ENCODE measurements around the gene NCBP2L. TPM values are rescaled to one million over a fixed set of nuclear protein-coding genes. Genes with fewer than 3 reads are reported as not detected.

The NCBP2L gene
- total RNA-seq, 2 experiments from 2014 or later: not detected

DNA sequence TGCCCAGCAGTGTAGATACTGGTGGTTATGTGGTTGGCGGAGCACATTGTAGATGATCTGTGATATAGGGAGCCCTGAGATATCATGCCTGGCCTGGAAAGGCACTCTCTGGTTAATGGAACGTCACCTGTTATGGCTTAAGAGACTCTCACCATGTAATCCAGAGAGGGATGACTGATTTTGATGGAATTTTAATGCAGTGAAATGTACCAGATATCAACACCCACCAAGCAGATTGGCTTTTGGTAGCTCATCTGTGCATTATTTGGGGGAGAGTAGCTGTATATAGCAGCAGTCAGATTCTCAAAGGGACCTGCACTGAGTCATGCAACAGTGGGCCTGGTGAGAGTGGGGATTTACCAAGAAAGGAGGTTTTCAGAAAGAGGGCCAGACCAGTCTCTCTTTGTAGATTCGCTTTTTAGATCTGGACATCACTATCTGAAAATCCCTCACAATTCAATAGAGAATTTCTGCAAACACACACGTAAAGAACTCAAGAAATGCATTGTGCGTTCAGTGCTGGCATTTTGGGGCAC lies 19.2 kb upstream of the NCBP2L start:
- DNase-seq: no peak
- Histone ChIP-seq H3K27me3 (ENCODE audit: control insufficient read depth in 1 of 2, insufficient read depth in 2 of 2, low read length in 2 of 2) (no peaks in the 10 kb centered on the region), H3K36me3 (ENCODE audit: insufficient read depth, low read length) (no peaks in the 10 kb centered on the region), H3K4me1 (ENCODE audit: insufficient read depth, low read length) (peaks cover 3% of the 10 kb centered on the region), H3K27ac (ENCODE audit: low read depth in 1 of 2, low read length in 2 of 2) (no peak overlapping the region), H3K9me3 (ENCODE audit: control insufficient read depth in 1 of 2, insufficient read depth in 1 of 2, low read length in 2 of 2) (no peaks in the 10 kb centered on the region), H3K4me3 (ENCODE audit: low read length) (no peak overlapping the region)
- CTCF ChIA-PET: no interaction called here
- no peak overlapping the region for H3K27ac Mint-ChIP-seq
- peaks cover 17% of the 10 kb centered on the region for H3K4me1 Mint-ChIP-seq (ENCODE audit: low read depth)
- ATAC-seq (ENCODE audit: poor library complexity): no peak
- TF ChIP-seq, protein P1, sequence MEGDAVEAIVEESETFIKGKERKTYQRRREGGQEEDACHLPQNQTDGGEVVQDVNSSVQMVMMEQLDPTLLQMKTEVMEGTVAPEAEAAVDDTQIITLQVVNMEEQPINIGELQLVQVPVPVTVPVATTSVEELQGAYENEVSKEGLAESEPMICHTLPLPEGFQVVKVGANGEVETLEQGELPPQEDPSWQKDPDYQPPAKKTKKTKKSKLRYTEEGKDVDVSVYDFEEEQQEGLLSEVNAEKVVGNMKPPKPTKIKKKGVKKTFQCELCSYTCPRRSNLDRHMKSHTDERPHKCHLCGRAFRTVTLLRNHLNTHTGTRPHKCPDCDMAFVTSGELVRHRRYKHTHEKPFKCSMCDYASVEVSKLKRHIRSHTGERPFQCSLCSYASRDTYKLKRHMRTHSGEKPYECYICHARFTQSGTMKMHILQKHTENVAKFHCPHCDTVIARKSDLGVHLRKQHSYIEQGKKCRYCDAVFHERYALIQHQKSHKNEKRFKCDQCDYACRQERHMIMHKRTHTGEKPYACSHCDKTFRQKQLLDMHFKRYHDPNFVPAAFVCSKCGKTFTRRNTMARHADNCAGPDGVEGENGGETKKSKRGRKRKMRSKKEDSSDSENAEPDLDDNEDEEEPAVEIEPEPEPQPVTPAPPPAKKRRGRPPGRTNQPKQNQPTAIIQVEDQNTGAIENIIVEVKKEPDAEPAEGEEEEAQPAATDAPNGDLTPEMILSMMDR (IDR thresholded peaks at IDR 0.05): no peak
- no peaks in the 10 kb centered on the region for H3K36me3 Mint-ChIP-seq (ENCODE audit: low read depth)
- POLR2A ChIA-PET: no interaction called here
- H3K4me3 Mint-ChIP-seq: no peak overlapping the region
- intact Hi-C loops (cut with DNase I, micrococcal nuclease): no loop called here
- no peaks in the 10 kb centered on the region for H3K9me3 Mint-ChIP-seq
- no peaks in the 10 kb centered on the region for H3K27me3 Mint-ChIP-seq

DNA sequence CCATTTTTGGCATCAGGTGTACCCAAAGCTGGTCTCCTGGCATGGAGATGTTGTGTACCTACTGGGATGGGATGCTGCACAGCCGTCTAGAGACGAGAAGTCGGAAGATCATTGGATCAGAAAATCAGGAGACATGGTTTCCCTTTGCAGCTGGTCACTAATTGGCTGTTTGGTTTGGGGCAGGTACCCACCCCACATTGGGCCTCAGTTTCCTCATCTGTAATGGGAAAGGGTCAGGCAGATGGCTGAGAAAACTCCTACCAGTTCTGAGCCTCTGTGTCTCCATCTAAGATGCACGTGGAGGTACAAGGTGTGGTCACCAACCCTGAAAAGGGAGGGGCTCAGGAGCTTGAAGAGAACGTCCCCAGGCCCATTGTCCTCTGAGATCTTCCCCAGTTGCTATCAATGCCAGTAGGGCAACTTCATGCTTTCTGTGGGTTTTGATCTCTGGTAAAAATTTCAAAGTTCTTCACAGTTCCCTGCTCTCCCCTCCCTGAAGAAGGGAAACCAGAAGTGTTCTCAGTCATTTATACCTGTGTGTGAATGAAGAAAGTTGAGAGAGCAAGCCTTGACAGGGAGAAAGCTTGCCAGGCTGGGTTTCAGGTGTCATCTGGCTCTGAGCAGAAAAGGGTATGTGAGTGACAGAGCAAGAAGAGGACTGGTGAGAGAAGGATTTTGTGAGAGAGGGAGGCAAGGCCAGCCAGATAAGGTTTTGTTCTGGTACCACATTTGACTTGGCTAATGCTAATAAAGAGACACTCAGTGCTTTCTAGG lies 17.0 kb upstream of the NCBP2L start:
- DNase-seq (no peak), ATAC-seq (ENCODE audit: poor library complexity) (no peak)
- Mint-ChIP-seq H3K9me3 (no peaks in the 10 kb centered on the region), H3K4me1 (ENCODE audit: low read depth) (peaks cover 18% of the 10 kb centered on the region), H3K36me3 (ENCODE audit: low read depth) (no peaks in the 10 kb centered on the region), H3K4me3 (no peak overlapping the region), H3K27me3 (no peaks in the 10 kb centered on the region), H3K27ac (no peak overlapping the region)
- TF ChIP-seq, protein P1 (IDR thresholded peaks at IDR 0.05): no peak
- Histone ChIP-seq H3K27ac (ENCODE audit: low read depth in 1 of 2, low read length in 2 of 2) (no peak overlapping the region), H3K27me3 (ENCODE audit: control insufficient read depth in 1 of 2, insufficient read depth in 2 of 2, low read length in 2 of 2) (no peaks in the 10 kb centered on the region), H3K36me3 (ENCODE audit: insufficient read depth, low read length) (no peaks in the 10 kb centered on the region), H3K4me3 (ENCODE audit: low read length) (no peak overlapping the region), H3K4me1 (ENCODE audit: insufficient read depth, low read length) (peaks cover 3% of the 10 kb centered on the region), H3K9me3 (ENCODE audit: control insufficient read depth in 1 of 2, insufficient read depth in 1 of 2, low read length in 2 of 2) (no peaks in the 10 kb centered on the region)
- intact Hi-C loops (cut with DNase I, micrococcal nuclease): no loop called here
- ChIA-PET CTCF (no interaction called here), POLR2A (no interaction called here)

DNA sequence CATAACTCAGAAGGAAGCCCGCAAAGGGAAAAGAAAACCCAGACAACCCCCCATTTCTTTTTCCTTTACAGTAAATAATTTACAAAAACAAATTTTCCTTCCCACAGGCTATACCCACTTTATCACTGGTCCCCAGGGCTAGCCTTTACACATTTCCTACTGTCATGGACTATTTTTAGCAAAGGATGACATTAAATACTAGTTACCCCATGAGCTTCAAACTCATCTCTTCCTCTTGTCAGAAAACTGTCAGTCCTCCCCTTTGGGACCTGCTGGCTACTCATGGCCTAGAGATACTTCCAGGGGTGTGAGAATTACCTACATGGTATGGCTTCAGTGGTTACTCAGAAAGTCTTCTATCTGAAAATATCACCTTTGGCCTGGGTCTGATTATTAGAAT lies 13.9 kb upstream of the NCBP2L start:
- no peaks in the 10 kb centered on the region for H3K36me3 ChIP-seq (ENCODE audit: insufficient read depth, low read length)
- peaks cover 3% of the 10 kb centered on the region for H3K36me3 Mint-ChIP-seq (ENCODE audit: low read depth)
- POLR2A ChIA-PET: no interaction called here
- CTCF ChIA-PET: no interaction called here
- H3K4me1 ChIP-seq (ENCODE audit: insufficient read depth, low read length): no peaks in the 10 kb centered on the region
- no peak overlapping the region for H3K27ac Mint-ChIP-seq
- ATAC-seq (ENCODE audit: poor library complexity) (no peak), DNase-seq (no peak)
- no peak overlapping the region for H3K4me3 ChIP-seq (ENCODE audit: low read length)
- no peaks in the 10 kb centered on the region for H3K27me3 ChIP-seq (ENCODE audit: control insufficient read depth in 1 of 2, insufficient read depth in 2 of 2, low read length in 2 of 2)
- H3K4me1 Mint-ChIP-seq (ENCODE audit: low read depth): peaks cover 5% of the 10 kb centered on the region
- no peaks in the 10 kb centered on the region for H3K9me3 Mint-ChIP-seq
- no peak overlapping the region for H3K4me3 Mint-ChIP-seq
- H3K27me3 Mint-ChIP-seq: no peaks in the 10 kb centered on the region
- TF ChIP-seq, protein P1 (IDR thresholded peaks at IDR 0.05): no peak
- no peak overlapping the region for H3K27ac ChIP-seq (ENCODE audit: low read depth in 1 of 2, low read length in 2 of 2)
- H3K9me3 ChIP-seq (ENCODE audit: control insufficient read depth in 1 of 2, insufficient read depth in 1 of 2, low read length in 2 of 2): no peaks in the 10 kb centered on the region
- intact Hi-C loops (cut with DNase I, micrococcal nuclease): no loop called here

Data from CD4-positive, alpha-beta T cell (primary cell).